Effector memory CD8-positive, alpha-beta T cell (primary cell): ENCODE measurements around the gene HSPB7.
"Not testable (repeated sequence)": the region's sequence is repeated elsewhere in the genome, so short reads cannot be mapped to it uniquely, and the experiment has no call there.

ENCODE experiments used
- ATAC-seq: fragments of 150-1000 bp; cut with Tn5 transposase; replicated peaks from 2 replicates; pipeline ENCODE4 v1.10.0; 2021; ENCODE audit warnings: mild to moderate bottlenecking, moderate library complexity
- DNase-seq, 3 experiments: peaks; one replicate each; pipeline ENCODE4 v3.0.0; 2021
- H3K27ac Mint-ChIP-seq, 2 donors: one replicate each; pipeline ENCODE4 v1.8.0; 2022; ENCODE audit warnings: mild to moderate bottlenecking in 2 of 2, mixed read lengths in 2 of 2, moderate library complexity in 2 of 2
- H3K27me3 Mint-ChIP-seq, 2 donors: one replicate each; pipeline ENCODE4 v1.8.0; 2022; ENCODE audit warnings: mixed read lengths in 2 of 2
- H3K36me3 Mint-ChIP-seq: one replicate; pipeline ENCODE4 v1.8.0; 2022; ENCODE audit warnings: mild to moderate bottlenecking, moderate library complexity, mixed read lengths; ENCODE audit not compliant: insufficient read depth
- H3K4me1 Mint-ChIP-seq, 2 donors: one replicate each; pipeline ENCODE4 v1.8.0; 2022; ENCODE audit warnings: low read depth in 2 of 2, mixed read lengths in 2 of 2
- H3K4me3 Mint-ChIP-seq, 2 donors: one replicate each; pipeline ENCODE4 v1.8.0; 2022; ENCODE audit warnings: mild to moderate bottlenecking in 2 of 2, mixed read lengths in 2 of 2, moderate library complexity in 2 of 2
- H3K9me3 Mint-ChIP-seq, 2 donors: one replicate each; pipeline ENCODE4 v1.8.0; 2022; ENCODE audit warnings: mixed read lengths in 2 of 2
- total RNA-seq, 9 experiments: gene quantifications; one replicate each; lab custom pipeline; 2026; lab: John Stamatoyannopoulos, UW

HSPB7 gene
- 0 reads per million in 9 experiments for total RNA-seq

- no peak within 1 kb of the TSS for H3K27ac Mint-ChIP-seq
- peaks cover 0 to 4% of the 10 kb centered on the region in 2 donors for H3K4me1 Mint-ChIP-seq
- H3K9me3 Mint-ChIP-seq, result no peaks in the 10 kb centered on the region
- peaks cover 38 to 57% of the 10 kb centered on the region in 2 donors for H3K27me3 Mint-ChIP-seq
- no peaks in the 10 kb centered on the region for H3K36me3 Mint-ChIP-seq
- H3K4me3 Mint-ChIP-seq, result no peak within 1 kb of the TSS
- ATAC-seq, result no peak
- no peak for DNase-seq
Observed at GRCh38 chr1:16017461-16018303, at the start of gene HSPB7. TSS of gene HSPB7 (minus strand) at chr1:16018043. CDS start at chr1:16017963, 80 bp downstream.

DNA sequence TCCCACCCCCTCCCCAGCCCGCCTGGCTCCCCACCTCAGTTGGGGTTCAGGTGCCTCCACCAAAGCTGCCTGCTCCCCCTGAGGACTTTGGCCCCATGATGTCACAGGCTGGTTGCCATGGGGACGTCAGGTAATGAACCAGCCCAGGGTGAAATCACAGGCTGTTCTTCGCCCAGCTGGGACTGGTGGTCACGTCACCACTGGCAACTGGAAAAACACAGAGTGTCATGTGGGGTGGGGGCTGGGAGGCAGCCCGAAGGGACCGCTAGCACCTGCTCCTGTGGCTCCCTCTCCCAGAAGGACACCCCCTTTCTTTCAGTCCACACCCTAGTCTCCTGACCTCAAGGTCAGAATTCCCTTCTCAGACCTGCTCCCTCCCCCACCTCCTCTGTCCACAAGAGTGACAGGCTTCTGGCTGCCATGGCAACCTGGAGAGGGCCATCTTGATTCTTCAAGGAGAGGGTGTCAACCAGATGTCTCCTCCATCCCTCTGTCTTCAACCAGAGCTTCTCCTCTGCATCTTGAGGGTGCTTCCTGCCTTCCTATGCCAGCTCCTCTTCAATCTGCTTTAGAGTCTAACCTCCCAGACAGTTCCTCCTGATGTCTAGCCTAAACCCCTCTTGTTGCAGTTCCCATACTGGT lies 49.4 kb upstream of the HSPB7 start:
- Mint-ChIP-seq H3K4me3 (no peak overlapping the region), H3K4me1 (peaks cover 25 to 41% of the 10 kb centered on the region in 2 donors), H3K27me3 (peaks cover 11 to 40% of the 10 kb centered on the region in 2 donors), H3K36me3 (no peaks in the 10 kb centered on the region), H3K9me3 (no peaks in the 10 kb centered on the region), H3K27ac (no peak overlapping the region)
- ATAC-seq, result no peak
- DNase-seq, result no peak

DNA sequence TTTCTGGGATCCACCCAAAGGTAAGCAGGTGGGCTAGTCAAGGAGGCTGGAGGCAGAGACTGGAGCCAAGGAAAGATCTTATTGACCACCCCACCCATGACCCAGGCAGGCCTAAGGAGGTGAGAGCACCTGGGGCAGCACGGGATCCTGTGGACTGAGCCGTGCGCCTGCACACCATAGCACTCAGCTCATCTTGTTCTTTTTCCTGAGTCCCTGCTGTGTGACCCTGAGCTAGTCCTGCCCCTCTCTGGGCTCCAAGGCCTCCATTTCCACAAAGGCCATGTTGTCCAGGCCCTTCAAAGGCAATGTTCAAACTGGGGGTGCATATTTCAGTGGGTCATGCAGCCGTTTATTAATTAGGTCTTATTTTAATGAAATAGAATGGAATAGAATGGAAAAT lies 48.4 kb upstream of the HSPB7 start:
- no peak overlapping the region for H3K27ac Mint-ChIP-seq
- H3K4me1 Mint-ChIP-seq, result peaks cover 25 to 38% of the 10 kb centered on the region in 2 donors
- ATAC-seq (no peak), DNase-seq (no peak)
- H3K36me3 Mint-ChIP-seq, result no peaks in the 10 kb centered on the region
- H3K9me3 Mint-ChIP-seq, result no peaks in the 10 kb centered on the region
- H3K4me3 Mint-ChIP-seq, result no peak overlapping the region
- peaks cover 11 to 40% of the 10 kb centered on the region in 2 donors for H3K27me3 Mint-ChIP-seq

GRCh38 chr1:16065269-16065576 lies 47.4 kb upstream of the HSPB7 start:
- H3K9me3 Mint-ChIP-seq, result no peaks in the 10 kb centered on the region
- peaks cover 11 to 45% of the 10 kb centered on the region in 2 donors for H3K27me3 Mint-ChIP-seq
- peak overlapping the region in 1 of 2 donors; percentile 64 for H3K27ac Mint-ChIP-seq
- no peaks in the 10 kb centered on the region for H3K36me3 Mint-ChIP-seq
- DNase-seq (no peak), ATAC-seq (no peak)
- H3K4me3 Mint-ChIP-seq, result peak overlapping the region in 1 of 2 donors; percentile 51
- H3K4me1 Mint-ChIP-seq, result peaks cover 23 to 29% of the 10 kb centered on the region in 2 donors

DNA sequence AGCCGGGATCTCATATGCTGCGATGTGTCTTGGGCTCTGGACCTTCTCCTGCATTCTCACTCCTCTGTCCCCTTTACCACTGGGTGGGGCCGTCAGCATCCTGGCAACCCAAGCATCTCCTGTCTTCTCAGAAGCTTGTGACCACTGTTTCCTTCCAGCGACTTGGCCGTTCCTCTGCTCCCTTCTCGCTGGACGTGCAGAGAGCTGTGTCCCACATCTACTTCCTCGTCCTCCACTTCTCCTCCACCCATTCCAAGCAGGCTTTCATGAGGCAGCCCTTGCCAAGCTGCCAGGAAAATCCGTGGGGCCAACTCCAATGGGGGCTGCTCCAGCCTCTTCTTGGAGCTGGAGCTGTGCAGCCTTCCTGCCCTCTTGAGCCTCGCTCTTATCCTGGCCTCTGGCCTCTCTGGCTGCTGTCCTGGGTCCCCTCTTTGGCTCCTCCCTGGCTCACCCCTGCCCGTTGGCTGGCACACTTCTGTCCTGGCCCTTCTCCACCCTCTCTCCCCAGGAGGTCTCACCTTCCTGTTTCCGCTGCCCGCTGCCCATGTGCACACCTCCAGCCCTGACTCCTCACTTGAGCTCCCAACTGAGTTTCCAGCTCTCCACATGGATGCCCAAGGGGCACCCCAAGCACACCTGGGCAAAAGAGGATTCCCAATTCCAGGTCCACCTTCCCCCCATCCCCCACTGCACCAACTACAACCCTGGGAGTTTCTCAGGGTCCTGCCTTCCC lies 46.9 kb upstream of the HSPB7 start:
- peak overlapping the region in 1 of 2 donors; percentile 51 for H3K4me3 Mint-ChIP-seq
- H3K4me1 Mint-ChIP-seq, result peaks cover 19 to 24% of the 10 kb centered on the region in 2 donors
- no peaks in the 10 kb centered on the region for H3K36me3 Mint-ChIP-seq
- DNase-seq (no peak), ATAC-seq (no peak)
- H3K27me3 Mint-ChIP-seq, result peaks cover 11 to 48% of the 10 kb centered on the region in 2 donors
- H3K27ac Mint-ChIP-seq, result peak overlapping the region in 1 of 2 donors; percentile 37
- no peaks in the 10 kb centered on the region for H3K9me3 Mint-ChIP-seq

GRCh38 chr1:16063921-16064320 lies 46.1 kb upstream of the HSPB7 start:
- Mint-ChIP-seq H3K4me3 (peak overlapping the region in 1 of 2 donors; percentile 36), H3K9me3 (no peaks in the 10 kb centered on the region), H3K27me3 (peaks cover 11 to 45% of the 10 kb centered on the region in 2 donors), H3K36me3 (no peaks in the 10 kb centered on the region), H3K27ac (peak overlapping the region in 1 of 2 donors; percentile 37), H3K4me1 (peaks cover 19 to 24% of the 10 kb centered on the region in 2 donors)
- DNase-seq (no peak), ATAC-seq (no peak)

DNA sequence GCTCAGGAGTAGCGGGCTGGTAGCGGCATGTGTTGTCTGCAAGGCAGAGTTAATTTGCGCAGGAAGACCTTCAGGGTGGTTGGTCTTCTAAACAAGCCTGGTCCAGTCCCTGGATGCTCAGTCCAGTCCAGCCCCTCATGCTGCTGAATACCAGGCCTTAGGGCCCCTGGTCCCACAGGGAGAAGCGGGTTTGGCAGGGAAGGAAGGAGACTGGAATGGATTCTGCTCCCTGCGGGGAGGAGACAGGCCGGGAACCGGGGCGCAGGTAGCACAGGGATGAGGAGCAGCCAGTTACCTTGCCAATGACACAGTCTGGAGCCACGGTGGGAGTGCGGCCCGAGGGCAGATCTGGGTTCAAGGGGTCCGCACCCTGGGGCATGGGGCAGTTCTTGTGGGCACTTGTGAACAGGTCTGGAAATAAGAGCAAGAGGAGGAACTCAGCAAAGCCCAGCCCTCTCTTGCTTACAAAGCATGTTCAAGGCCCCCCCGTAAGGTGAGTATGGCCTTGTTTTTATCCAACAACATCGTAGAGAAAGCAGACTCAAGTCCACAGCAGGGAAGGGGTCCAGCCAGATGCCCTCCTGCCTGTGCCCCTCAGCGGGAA lies 45.5 kb upstream of the HSPB7 start:
- ATAC-seq, result no peak
- H3K27me3 Mint-ChIP-seq, result peaks cover 11 to 40% of the 10 kb centered on the region in 2 donors
- H3K4me1 Mint-ChIP-seq, result peaks cover 19 to 21% of the 10 kb centered on the region in 2 donors
- H3K27ac Mint-ChIP-seq, result no peak overlapping the region
- H3K9me3 Mint-ChIP-seq, result no peaks in the 10 kb centered on the region
- H3K36me3 Mint-ChIP-seq, result no peaks in the 10 kb centered on the region
- no peak for DNase-seq
- H3K4me3 Mint-ChIP-seq, result no peak overlapping the region

DNA sequence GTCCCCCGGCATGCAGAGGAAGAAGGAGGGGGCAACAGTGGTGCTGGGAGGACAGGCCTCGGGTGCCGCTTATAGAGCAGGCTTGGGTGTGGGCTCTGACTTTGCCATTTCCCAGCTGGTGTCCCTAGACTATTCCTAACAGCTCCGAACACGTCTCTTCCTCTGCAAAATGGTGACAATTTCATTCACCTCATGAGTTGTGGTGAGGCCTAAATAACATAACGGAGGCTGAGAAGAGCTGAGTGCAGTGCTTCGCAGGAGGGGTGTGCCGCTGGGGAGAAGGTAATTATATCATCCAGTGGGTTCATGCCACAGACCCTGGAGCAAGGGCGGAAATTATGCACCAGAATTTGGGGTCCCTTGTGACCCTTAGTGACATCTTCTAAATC lies 44.8 kb upstream of the HSPB7 start:
- H3K9me3 Mint-ChIP-seq, H3K4me3 Mint-ChIP-seq, ATAC-seq, H3K27ac Mint-ChIP-seq, DNase-seq, H3K36me3 Mint-ChIP-seq: not testable (repeated sequence)
- Mint-ChIP-seq H3K4me1 (peaks cover 19 to 20% of the 10 kb centered on the region in 2 donors), H3K27me3 (peaks cover 11 to 40% of the 10 kb centered on the region in 2 donors)

- peaks cover 11 to 40% of the 10 kb centered on the region in 2 donors for H3K27me3 Mint-ChIP-seq
- peaks cover 18 to 19% of the 10 kb centered on the region in 2 donors for H3K4me1 Mint-ChIP-seq
- not testable (repeated sequence) for H3K27ac Mint-ChIP-seq, DNase-seq, H3K4me3 Mint-ChIP-seq, H3K36me3 Mint-ChIP-seq, H3K9me3 Mint-ChIP-seq, ATAC-seq
Observed at GRCh38 chr1:16061989-16062686, 44.3 kb upstream of the HSPB7 start.

- Mint-ChIP-seq H3K9me3 (no peaks in the 10 kb centered on the region), H3K36me3 (peaks cover 3% of the 10 kb centered on the region), H3K4me3 (no peak overlapping the region), H3K4me1 (peaks cover 18 to 19% of the 10 kb centered on the region in 2 donors), H3K27ac (peak overlapping the region in 1 of 2 donors; percentile 18), H3K27me3 (peaks cover 11 to 40% of the 10 kb centered on the region in 2 donors)
- DNase-seq, result no peak
- ATAC-seq, result no peak
Observed at GRCh38 chr1:16061266-16061665, 43.4 kb upstream of the HSPB7 start.

GRCh38 chr1:16058394-16059120 lies 40.7 kb upstream of the HSPB7 start:
- H3K36me3 Mint-ChIP-seq, H3K9me3 Mint-ChIP-seq, DNase-seq, H3K4me1 Mint-ChIP-seq, H3K4me3 Mint-ChIP-seq, H3K27ac Mint-ChIP-seq, ATAC-seq: not testable (repeated sequence)
- H3K27me3 Mint-ChIP-seq, result peaks cover 0 to 17% of the 10 kb centered on the region in 2 donors

DNA sequence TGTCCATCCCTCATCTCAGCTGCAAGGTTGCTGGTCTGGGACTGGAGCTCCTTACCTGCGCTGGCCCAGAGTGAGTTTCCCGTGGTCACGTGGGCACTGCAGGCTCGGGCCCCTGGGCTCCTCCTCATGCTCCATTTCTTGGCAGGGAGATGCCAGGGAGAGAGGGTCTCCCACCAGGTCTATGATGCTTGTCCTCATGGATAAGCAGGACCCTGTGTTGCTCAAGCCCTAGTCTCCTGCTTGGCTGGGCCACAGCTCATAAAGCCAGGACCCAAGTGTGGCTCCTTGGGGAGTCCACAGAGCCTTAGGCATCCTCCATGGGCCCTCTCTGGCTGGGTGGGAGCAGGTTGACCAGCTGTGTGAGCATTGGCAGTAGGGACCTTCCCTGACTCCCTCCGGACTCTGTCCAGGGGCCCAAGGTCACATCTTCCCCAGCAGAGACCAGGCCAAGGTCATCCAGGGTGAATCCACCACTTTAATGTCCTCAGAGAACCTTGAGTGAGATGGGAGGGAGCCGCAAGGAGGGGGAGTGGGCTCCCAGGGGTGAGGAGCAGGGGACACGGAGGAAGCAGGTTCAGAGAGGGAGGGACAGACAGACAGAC lies 39.6 kb upstream of the HSPB7 start:
- H3K27ac Mint-ChIP-seq, result peak overlapping the region in 1 of 2 donors; percentile 78

More for the DNA sequence above, 39.6 kb upstream of the HSPB7 start:
- not testable (repeated sequence) for H3K9me3 Mint-ChIP-seq, ATAC-seq, H3K36me3 Mint-ChIP-seq, H3K4me3 Mint-ChIP-seq, DNase-seq, H3K4me1 Mint-ChIP-seq
- peaks cover 0 to 17% of the 10 kb centered on the region in 2 donors for H3K27me3 Mint-ChIP-seq
